ENCODE measurements around the gene EGR2.

Gene EGR2

DNA sequence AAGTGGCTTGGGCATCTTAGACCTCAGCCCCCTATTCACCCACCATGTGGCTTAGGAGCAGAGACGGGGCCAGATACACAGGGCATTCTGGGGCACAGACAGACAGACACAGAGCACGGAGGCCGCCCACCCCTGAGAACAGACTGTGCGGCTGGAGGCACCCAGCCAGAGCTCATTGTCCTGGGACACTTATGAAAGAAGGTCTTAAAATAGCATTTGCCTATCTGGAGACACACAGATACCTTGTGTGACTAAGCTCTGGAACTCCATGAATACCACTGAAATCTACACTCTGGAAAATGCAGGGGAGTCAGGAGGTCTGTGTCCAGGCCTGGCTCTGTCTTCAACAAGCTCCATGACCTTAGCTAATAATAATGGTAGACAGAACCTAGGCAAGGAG, 53.0 kb downstream of the EGR2 start:
- Histone ChIP-seq H3K9ac (ENCODE audit: low read depth, low read length, poor library complexity) (peak overlapping the region; percentile 9), H2BK5ac (ENCODE audit: low read length) (no peak overlapping the region), H2BK12ac (ENCODE audit: low read length) (no peak overlapping the region), H3K4me2 (ENCODE audit: insufficient read depth, low read length, poor library complexity, severe bottlenecking) (no peak overlapping the region), H3K36me3 (replicated peaks in 1 of 2; ENCODE audit: control insufficient read depth in 2 of 2, insufficient read depth in 2 of 2, low read length in 2 of 2) (no peaks in the 10 kb centered on the region), H2BK120ac (ENCODE audit: low read depth, low read length) (no peak overlapping the region), H3K9me3 (replicated peaks in 1 of 2; ENCODE audit: control insufficient read depth in 2 of 2, insufficient read depth in 1 of 2, low read depth in 1 of 2, low read length in 2 of 2) (no peaks in the 10 kb centered on the region), H3K27me3 (ENCODE audit: control insufficient read depth in 3 of 3, insufficient read depth in 3 of 3, low read depth in 1 of 3, low read length in 3 of 3) (peaks cover 0 to 3% (median 0%) of the 10 kb centered on the region in 3 experiments), H4K8ac (ENCODE audit: low read depth, low read length) (no peak overlapping the region), H3K14ac (ENCODE audit: low read length) (no peak overlapping the region), H3K4me1 (ENCODE audit: control insufficient read depth in 2 of 2, insufficient read depth in 1 of 2, low read depth in 1 of 2, low read length in 2 of 2) (peaks cover 6 to 20% of the 10 kb centered on the region in 2 donors), H4K91ac (ENCODE audit: low read depth, low read length, poor library complexity) (no peak overlapping the region), H2AK5ac (ENCODE audit: low read depth, low read length) (no peak overlapping the region), H2BK15ac (ENCODE audit: low read length) (no peak overlapping the region), H3K4me3 (ENCODE audit: low read length in 2 of 2) (no peak overlapping the region), H3K23ac (ENCODE audit: low read depth, low read length, poor library complexity) (no peak overlapping the region), H3K4ac (ENCODE audit: low read length) (no peak overlapping the region), H3K79me1 (ENCODE audit: low read depth, low read length) (no peaks in the 10 kb centered on the region), H3K18ac (ENCODE audit: low read length) (no peak overlapping the region), H3K27ac (replicated peaks; ENCODE audit: low read length) (no peak overlapping the region), H2AFZ (ENCODE audit: low read length) (peak overlapping the region; percentile 25)
- WGBS, 2 donors (ENCODE audit: extremely low coverage in 2 of 2, insufficient read length in 2 of 2, insufficient replicate concordance in 1 of 2) = no CpG with 5 or more reads among the region's 4 CpGs
- no peak for DNase-seq (ENCODE audit: low spot score)
